HEK293 (cell line): ENCODE measurements around the gene CTTN.

Experiments used
- CTCF ChIA-PET: fragments of 350-600 bp; formaldehyde crosslinking; extraction: SDS; loops from one replicate; lab custom pipeline; 2021; ENCODE audit warnings: antibody characterized with exemption; lab: Yijun Ruan, JAX
- POLR2A ChIA-PET: fragments of 300-600 bp; formaldehyde crosslinking; extraction: SDS; loops from one replicate; lab custom pipeline; 2020; ENCODE audit warnings: antibody characterized with exemption, inconsistent platforms; lab: Yijun Ruan, JAX
- H3K27ac ChIP-seq: fragments of 200-500 bp; sonication (Bioruptor generic); 2 replicates; pipeline ENCODE4 v1.5.1; 2014; ENCODE audit warnings: low read depth, low read length, control low read depth, inconsistent platforms; ENCODE audit errors: extremely low read depth
- H3K36me3 ChIP-seq, 2 experiments: fragments of 200-500 bp in 1 of 2; sonication (Bioruptor generic) in 1 of 2; 1 replicate in 1 of 2; 2 replicates in 1 of 2; pipeline ENCODE4 v1.5.1; 2014 to 2017; ENCODE audit warnings: inconsistent platforms in 2 of 2, low read length in 2 of 2; ENCODE audit not compliant: control insufficient read depth in 2 of 2, insufficient read depth in 1 of 2
- H3K4me1 ChIP-seq: fragments of 200-500 bp; sonication (Bioruptor generic); 2 replicates; pipeline ENCODE4 v1.5.1; 2014; ENCODE audit warnings: mild to moderate bottlenecking, low read length, inconsistent platforms; ENCODE audit not compliant: control insufficient read depth, insufficient read depth
- H3K4me3 ChIP-seq: 2 replicates; pipeline ENCODE4 v1.5.1; 2011; ENCODE audit warnings: low read depth, mild to moderate bottlenecking, control low read depth, low read length, moderate library complexity
- H3K9me3 ChIP-seq: fragments of 200-500 bp; sonication (Bioruptor generic); 2 replicates; pipeline ENCODE4 v1.5.1; 2014; ENCODE audit warnings: low read depth, low read length, inconsistent platforms; ENCODE audit not compliant: control insufficient read depth, insufficient read depth
- MEIS1 ChIP-seq: sonication (generic); formaldehyde crosslinking; IDR thresholded peaks from 2 replicates; pipeline ENCODE4 v1.8.1; 2022; ENCODE audit warnings: missing genetic modification reagents, mild to moderate bottlenecking, borderline replicate concordance
- MZF1 ChIP-seq: fragments of 450-650 bp; formaldehyde crosslinking; IDR thresholded peaks from 2 replicates; pipeline ENCODE4 v1.5.1; 2017; ENCODE audit warnings: missing biosample characterization, missing genetic modification characterization, borderline replicate concordance
- RBAK ChIP-seq: fragments of 450-650 bp; formaldehyde crosslinking; IDR thresholded peaks from 2 replicates; pipeline ENCODE4 v1.5.1; 2016; ENCODE audit warnings: missing biosample characterization, missing genetic modification characterization
- SETDB1 ChIP-seq: IDR thresholded peaks from one replicate; pipeline ENCODE4 v1.6.1; 2017; ENCODE audit warnings: mild to moderate bottlenecking, low read length, moderate library complexity, mixed read lengths; ENCODE audit not compliant: insufficient read length
- TRIM28 ChIP-seq: IDR thresholded peaks from 2 replicates; pipeline ENCODE4 v1.6.1; 2011; ENCODE audit warnings: low read length, control low read depth, borderline replicate concordance
- ZBTB7A ChIP-seq: fragments of 450-650 bp; formaldehyde crosslinking; IDR thresholded peaks from 2 replicates; pipeline ENCODE4 v1.5.1; 2016; ENCODE audit warnings: low read depth, missing biosample characterization, missing genetic modification characterization
- ZFHX2 ChIP-seq: fragments of 450-650 bp; formaldehyde crosslinking; conservative IDR thresholded peaks from 2 replicates; pipeline ENCODE4 v1.5.1; 2016; ENCODE audit warnings: missing biosample characterization, missing genetic modification characterization
- ZNF175 ChIP-seq: fragments of 450-650 bp; formaldehyde crosslinking; IDR thresholded peaks from 2 replicates; pipeline ENCODE4 v1.5.1; 2016; ENCODE audit warnings: missing biosample characterization, missing genetic modification characterization
- ZNF184 ChIP-seq: fragments of 450-650 bp; IDR thresholded peaks from 2 replicates; pipeline ENCODE4 v1.5.1; 2018; ENCODE audit warnings: missing biosample characterization, mild to moderate bottlenecking, missing genetic modification characterization
- ZNF473 ChIP-seq: fragments of 450-650 bp; formaldehyde crosslinking; IDR thresholded peaks from 2 replicates; pipeline ENCODE4 v1.5.1; 2017; ENCODE audit warnings: missing biosample characterization, missing genetic modification characterization
- ZNF501 ChIP-seq: fragments of 450-650 bp; formaldehyde crosslinking; IDR thresholded peaks from 2 replicates; pipeline ENCODE4 v1.5.1; 2016; ENCODE audit warnings: missing biosample characterization, missing genetic modification characterization
- ZNF521 ChIP-seq: fragments of 450-650 bp; formaldehyde crosslinking; IDR thresholded peaks from 2 replicates; pipeline ENCODE4 v1.5.1; 2017; ENCODE audit warnings: missing biosample characterization, mild to moderate bottlenecking, missing genetic modification characterization
- ZNF529 ChIP-seq: fragments of 450-650 bp; formaldehyde crosslinking; IDR thresholded peaks from 2 replicates; pipeline ENCODE4 v1.5.1; 2017; ENCODE audit warnings: missing genetic modification characterization, missing biosample characterization; ENCODE audit not compliant: insufficient replicate concordance
- ZNF555 ChIP-seq: fragments of 450-650 bp; formaldehyde crosslinking; conservative IDR thresholded peaks from 2 replicates; pipeline ENCODE4 v1.5.1; 2017; ENCODE audit warnings: missing biosample characterization, mild to moderate bottlenecking, missing genetic modification characterization, inconsistent platforms
- ZNF560 ChIP-seq: fragments of 450-650 bp; formaldehyde crosslinking; IDR thresholded peaks from 2 replicates; pipeline ENCODE4 v1.5.1; 2017; ENCODE audit warnings: missing biosample characterization, missing genetic modification characterization, borderline replicate concordance
- ZNF571 ChIP-seq: fragments of 450-650 bp; formaldehyde crosslinking; IDR thresholded peaks from 2 replicates; pipeline ENCODE4 v1.5.0; 2017; ENCODE audit warnings: missing biosample characterization, missing genetic modification characterization
- ZNF670 ChIP-seq: fragments of 450-650 bp; formaldehyde crosslinking; IDR thresholded peaks from 2 replicates; pipeline ENCODE4 v1.5.1; 2016; ENCODE audit warnings: missing biosample characterization, missing genetic modification characterization, low read depth
- ZNF837 ChIP-seq: fragments of 450-650 bp; formaldehyde crosslinking; IDR thresholded peaks from 2 replicates; pipeline ENCODE4 v1.5.1; 2016; ENCODE audit warnings: missing biosample characterization, missing genetic modification characterization
- TF ChIP-seq, protein P1 (sequence below): fragments of 450-650 bp; formaldehyde crosslinking; IDR thresholded peaks from 2 replicates; pipeline ENCODE4 v1.5.1; 2016; ENCODE audit warnings: missing biosample characterization, missing genetic modification characterization
- TF ChIP-seq, protein P2 (sequence below): fragments of 450-650 bp; formaldehyde crosslinking; IDR thresholded peaks from 2 replicates; pipeline ENCODE4 v1.5.1; 2016; ENCODE audit warnings: missing biosample characterization, missing genetic modification characterization, borderline replicate concordance
- TF ChIP-seq, protein P3 (sequence below): fragments of 450-650 bp; formaldehyde crosslinking; IDR thresholded peaks from 2 replicates; pipeline ENCODE4 v1.5.1; 2016; ENCODE audit warnings: missing biosample characterization, missing genetic modification characterization

CTTN gene

DNA sequence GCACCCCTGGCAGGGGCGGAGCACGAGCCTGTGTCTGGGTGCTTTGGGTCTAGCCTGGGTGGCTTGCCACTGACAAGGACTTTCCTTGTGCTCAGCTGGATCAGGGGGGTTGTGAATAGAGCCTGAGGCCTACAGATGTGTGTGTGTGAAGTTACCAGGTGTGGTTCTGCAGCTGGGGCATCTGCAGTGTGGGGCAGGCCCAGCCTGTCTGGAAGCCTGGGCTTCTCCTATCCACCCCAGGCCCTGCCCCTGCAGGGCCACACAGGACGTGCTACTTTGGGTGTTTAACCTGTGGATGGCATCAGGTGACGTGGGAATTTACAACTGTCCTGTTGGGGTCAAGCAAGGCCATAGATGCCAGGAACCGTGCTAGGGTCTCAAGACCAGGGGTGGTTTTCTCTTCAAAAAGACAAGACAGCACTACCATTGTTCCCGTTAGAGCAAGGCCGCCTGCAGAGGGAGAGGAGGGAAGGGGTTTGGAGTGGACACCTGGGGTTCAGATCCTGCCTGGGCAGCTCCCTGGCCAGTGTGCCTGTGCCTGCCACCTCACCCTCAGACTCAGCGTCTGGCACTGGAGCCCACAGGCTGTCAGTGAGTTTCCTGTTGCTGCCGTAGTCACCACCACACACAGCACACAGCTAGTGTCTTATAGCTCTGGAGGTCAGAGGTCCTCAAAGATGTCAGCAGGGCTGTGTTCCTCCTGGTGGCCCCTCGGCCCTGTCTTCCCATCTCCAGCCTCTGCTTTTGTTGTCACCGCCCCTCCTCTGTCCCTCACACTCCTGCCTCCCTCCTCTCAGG, 31.6 kb downstream of the CTTN start:
- CTCF ChIA-PET = no interaction called here
- TF ChIP-seq ZNF837 (tag by site-specific recombination) = no peak
- no peak for TF ChIP-seq ZBTB7A (tag by site-specific recombination)
- TF ChIP-seq ZNF555 (tag by site-specific recombination) = no peak
- TF ChIP-seq, protein P1, sequence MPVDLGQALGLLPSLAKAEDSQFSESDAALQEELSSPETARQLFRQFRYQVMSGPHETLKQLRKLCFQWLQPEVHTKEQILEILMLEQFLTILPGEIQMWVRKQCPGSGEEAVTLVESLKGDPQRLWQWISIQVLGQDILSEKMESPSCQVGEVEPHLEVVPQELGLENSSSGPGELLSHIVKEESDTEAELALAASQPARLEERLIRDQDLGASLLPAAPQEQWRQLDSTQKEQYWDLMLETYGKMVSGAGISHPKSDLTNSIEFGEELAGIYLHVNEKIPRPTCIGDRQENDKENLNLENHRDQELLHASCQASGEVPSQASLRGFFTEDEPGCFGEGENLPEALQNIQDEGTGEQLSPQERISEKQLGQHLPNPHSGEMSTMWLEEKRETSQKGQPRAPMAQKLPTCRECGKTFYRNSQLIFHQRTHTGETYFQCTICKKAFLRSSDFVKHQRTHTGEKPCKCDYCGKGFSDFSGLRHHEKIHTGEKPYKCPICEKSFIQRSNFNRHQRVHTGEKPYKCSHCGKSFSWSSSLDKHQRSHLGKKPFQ (tag by site-specific recombination) = no peak
- TF ChIP-seq, protein P2, sequence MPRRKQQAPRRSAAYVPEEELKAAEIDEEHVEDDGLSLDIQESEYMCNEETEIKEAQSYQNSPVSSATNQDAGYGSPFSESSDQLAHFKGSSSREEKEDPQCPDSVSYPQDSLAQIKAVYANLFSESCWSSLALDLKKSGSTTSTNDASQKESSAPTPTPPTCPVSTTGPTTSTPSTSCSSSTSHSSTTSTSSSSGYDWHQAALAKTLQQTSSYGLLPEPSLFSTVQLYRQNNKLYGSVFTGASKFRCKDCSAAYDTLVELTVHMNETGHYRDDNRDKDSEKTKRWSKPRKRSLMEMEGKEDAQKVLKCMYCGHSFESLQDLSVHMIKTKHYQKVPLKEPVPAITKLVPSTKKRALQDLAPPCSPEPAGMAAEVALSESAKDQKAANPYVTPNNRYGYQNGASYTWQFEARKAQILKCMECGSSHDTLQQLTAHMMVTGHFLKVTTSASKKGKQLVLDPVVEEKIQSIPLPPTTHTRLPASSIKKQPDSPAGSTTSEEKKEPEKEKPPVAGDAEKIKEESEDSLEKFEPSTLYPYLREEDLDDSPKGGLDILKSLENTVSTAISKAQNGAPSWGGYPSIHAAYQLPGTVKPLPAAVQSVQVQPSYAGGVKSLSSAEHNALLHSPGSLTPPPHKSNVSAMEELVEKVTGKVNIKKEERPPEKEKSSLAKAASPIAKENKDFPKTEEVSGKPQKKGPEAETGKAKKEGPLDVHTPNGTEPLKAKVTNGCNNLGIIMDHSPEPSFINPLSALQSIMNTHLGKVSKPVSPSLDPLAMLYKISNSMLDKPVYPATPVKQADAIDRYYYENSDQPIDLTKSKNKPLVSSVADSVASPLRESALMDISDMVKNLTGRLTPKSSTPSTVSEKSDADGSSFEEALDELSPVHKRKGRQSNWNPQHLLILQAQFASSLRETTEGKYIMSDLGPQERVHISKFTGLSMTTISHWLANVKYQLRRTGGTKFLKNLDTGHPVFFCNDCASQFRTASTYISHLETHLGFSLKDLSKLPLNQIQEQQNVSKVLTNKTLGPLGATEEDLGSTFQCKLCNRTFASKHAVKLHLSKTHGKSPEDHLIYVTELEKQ (tag by site-specific recombination) = no peak
- TF ChIP-seq, protein P3, sequence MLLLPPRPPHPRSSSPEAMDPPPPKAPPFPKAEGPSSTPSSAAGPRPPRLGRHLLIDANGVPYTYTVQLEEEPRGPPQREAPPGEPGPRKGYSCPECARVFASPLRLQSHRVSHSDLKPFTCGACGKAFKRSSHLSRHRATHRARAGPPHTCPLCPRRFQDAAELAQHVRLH (tag by site-specific recombination) = no peak
- no peak for TF ChIP-seq ZNF473 (tag by site-specific recombination)
- no peak for TF ChIP-seq MZF1 (tag by site-specific recombination)
- no peak for TF ChIP-seq ZFHX2 (tag by site-specific recombination)
- TF ChIP-seq ZNF571 (tag by site-specific recombination) = no peak
- TF ChIP-seq ZNF670 (tag by site-specific recombination) = no peak
- no peak for TF ChIP-seq TRIM28
- no peak for TF ChIP-seq ZNF184 (tag by site-specific recombination)
- H3K36me3 ChIP-seq = peaks cover 0 to 87% of the 10 kb centered on the region in 2 experiments; a peak in 2 of 3 replicates
- H3K27ac ChIP-seq = no peak overlapping the region
- H3K9me3 ChIP-seq = no peaks in the 10 kb centered on the region
- no peak overlapping the region for H3K4me3 ChIP-seq
- H3K4me1 ChIP-seq = no peaks in the 10 kb centered on the region
- POLR2A ChIA-PET = no interaction called here

DNA sequence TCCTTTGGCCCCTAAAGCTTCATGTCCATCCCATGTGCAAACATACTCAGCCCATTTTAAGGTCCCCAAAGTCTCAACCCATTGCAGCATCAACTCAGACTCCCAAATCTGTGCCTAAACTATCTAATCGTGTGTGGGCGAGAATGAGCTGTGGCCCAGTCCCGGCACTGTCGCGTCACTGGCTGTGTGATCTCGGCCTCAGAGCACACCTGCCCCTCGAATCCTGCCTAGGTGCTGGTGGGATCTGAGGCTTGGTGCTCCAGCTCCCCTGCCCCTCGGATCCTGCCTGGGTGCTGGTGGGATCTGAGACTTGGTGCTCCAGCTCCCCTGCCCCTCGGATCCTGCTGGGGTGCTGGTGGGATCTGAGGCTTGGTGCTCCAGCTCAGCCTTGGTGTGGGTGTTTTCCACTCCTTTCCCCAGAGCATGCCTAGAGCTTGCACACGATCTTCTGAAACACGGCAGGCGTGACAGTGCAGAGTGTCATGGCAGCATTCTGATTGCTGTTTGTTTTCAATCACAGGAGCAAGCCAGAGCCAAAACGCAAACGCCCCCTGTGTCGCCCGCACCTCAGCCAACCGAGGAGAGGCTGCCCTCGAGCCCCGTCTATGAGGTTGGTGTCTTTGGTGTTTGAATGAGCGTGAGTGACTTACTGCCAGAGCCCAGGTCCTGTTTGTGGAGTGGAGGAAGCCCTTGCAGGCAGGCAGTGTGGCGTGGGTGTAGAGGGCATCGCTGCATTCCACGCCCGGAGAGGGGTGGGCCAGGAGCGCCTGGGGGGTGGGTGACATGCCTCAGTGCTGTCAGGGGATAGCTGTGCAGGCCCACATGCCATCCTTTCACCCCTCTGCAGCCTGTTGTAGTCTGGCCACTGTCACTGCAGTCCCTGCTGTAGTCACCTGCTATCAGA, 32.6 kb downstream of the CTTN start:
- Histone ChIP-seq H3K36me3 (peaks cover 0 to 87% of the 10 kb centered on the region in 2 experiments; a peak in 2 of 3 replicates), H3K27ac (no peak overlapping the region), H3K4me3 (no peak overlapping the region), H3K4me1 (no peaks in the 10 kb centered on the region), H3K9me3 (no peaks in the 10 kb centered on the region)
- ChIA-PET POLR2A (interaction anchor here (0.6 kb wide), 1 partner anchor 12 kb away, joined by 3 read pairs; no protein-coding TSS in a partner anchor), CTCF (no interaction called here)
- no peak for TF ChIP-seq ZNF501 (tag by site-specific recombination)
- TF ChIP-seq RBAK = no peak
- TF ChIP-seq SETDB1 = no peak
- no peak for TF ChIP-seq ZNF521 (tag by site-specific recombination)
- no peak for TF ChIP-seq ZNF529 (tag by site-specific recombination)
- TF ChIP-seq ZNF560 (tag by site-specific recombination) = no peak
- TF ChIP-seq MEIS1 (CRISPR knock-in tag) = no peak
- no peak for TF ChIP-seq ZNF175 (tag by site-specific recombination)
